GM11168 (cell line): ENCODE results near the gene PPP1R26.
"Not testable (repeated sequence)": the region's sequence is repeated elsewhere in the genome, so short reads cannot be mapped to it uniquely, and the experiment has no call there.

Source experiments
- in situ Hi-C: fragments of 300-500 bp; cut with MboI; formaldehyde crosslinking; loops from one replicate; pipeline ENCODE4 v1.12.0; 2022; ENCODE audit warnings: low sequenced_read_pairs; ENCODE audit not compliant: unreplicated experiment

Gene PPP1R26

GRCh38 chr9:135535631-135536030 lies 56.0 kb downstream of the PPP1R26 start:
- in situ Hi-C loops, result not testable (repeated sequence)

- in situ Hi-C loops, result no loop called here
Observed at GRCh38 chr9:135536216-135536615, 56.6 kb downstream of the PPP1R26 start.
